PC-9 (cell line): ENCODE data around the gene LRRC8A. TPM values are rescaled to one million over a fixed set of nuclear protein-coding genes. Genes with fewer than 3 reads are reported as not detected.
"Not testable (repeated sequence)": the region's sequence is repeated elsewhere in the genome, so short reads cannot be mapped to it uniquely, and the experiment has no call there.

Experiments used
- BruUV-seq: library from RNA; stranded (reverse); fragments of 400-500 nt; replicated peaks from 2 replicates; lab custom pipeline; 2021; lab: Mats Ljungman, UMichigan
- CTCF ChIA-PET: fragments of 300-600 bp; sonication (Branson Sonifier 250); formaldehyde crosslinking; loops from one replicate; lab custom pipeline; 2022; ENCODE audit warnings: antibody characterized with exemption; lab: Charles Lee
- POLR2A ChIA-PET: fragments of 300-600 bp; sonication (Branson Sonifier 250); formaldehyde crosslinking; loops from one replicate; lab custom pipeline; 2022; ENCODE audit warnings: antibody characterized with exemption; ENCODE audit not compliant: unreplicated experiment; lab: Charles Lee
- DNase-seq, 2 experiments: peaks; one replicate each; pipeline versions ENCODE4 v3.0.0 to v3.0.0-alpha.2; 2015 to 2022; ENCODE audit warnings: mixed read lengths in 1 of 2
- H2AFZ ChIP-seq: fragments of 200-600 bp; sonication (generic); 2 replicates; pipeline ENCODE4 v1.8.1; 2017; ENCODE audit warnings: antibody characterized with exemption
- H3F3A ChIP-seq: fragments of 200-600 bp; sonication (generic); 2 replicates; pipeline ENCODE4 v1.8.1; 2017; ENCODE audit warnings: antibody characterized with exemption, mild to moderate bottlenecking, low read depth; ENCODE audit not compliant: insufficient read depth
- H3K27ac ChIP-seq: fragments of 200-600 bp; sonication (generic); 2 replicates; pipeline ENCODE4 v1.6.1; 2016; ENCODE audit warnings: mixed run types
- H3K27me3 ChIP-seq: fragments of 200-600 bp; sonication (generic); 2 replicates; pipeline ENCODE4 v1.6.1; 2016; ENCODE audit warnings: low read depth, mixed run types; ENCODE audit not compliant: insufficient read depth
- H3K36me3 ChIP-seq: fragments of 200-600 bp; sonication (generic); 2 replicates; pipeline ENCODE4 v1.6.1; 2016; ENCODE audit warnings: low read depth, mixed run types
- H3K4me1 ChIP-seq: fragments of 200-600 bp; sonication (generic); replicated peaks from 2 replicates; pipeline ENCODE4 v1.6.1; 2016; ENCODE audit warnings: mixed run types; ENCODE audit not compliant: insufficient read depth
- H3K4me2 ChIP-seq: fragments of 200-600 bp; sonication (generic); 2 replicates; pipeline ENCODE4 v1.6.1; 2017; ENCODE audit warnings: mixed run types
- H3K4me3 ChIP-seq: fragments of 200-600 bp; sonication (generic); 2 replicates; pipeline ENCODE4 v1.6.1; 2016; ENCODE audit warnings: mixed run types
- H3K79me2 ChIP-seq: fragments of 200-600 bp; sonication (generic); 2 replicates; pipeline ENCODE4 v1.6.1; 2017; ENCODE audit warnings: low read depth, mixed run types
- H3K9me2 ChIP-seq: fragments of 200-600 bp; sonication (generic); 2 replicates; pipeline ENCODE4 v1.8.1; 2017; ENCODE audit warnings: mild to moderate bottlenecking; ENCODE audit not compliant: insufficient read depth
- H3K9me3 ChIP-seq: fragments of 200-600 bp; sonication (generic); 2 replicates; pipeline ENCODE4 v1.8.1; 2016; ENCODE audit warnings: low read depth; ENCODE audit not compliant: insufficient read depth
- H4K20me1 ChIP-seq: fragments of 200-600 bp; sonication (generic); 2 replicates; pipeline ENCODE4 v1.8.1; 2017; ENCODE audit not compliant: insufficient read depth
- CTCF ChIP-seq: fragments of 200-600 bp; sonication (generic); conservative IDR thresholded peaks from 2 replicates; pipeline ENCODE4 v1.6.1; 2017; ENCODE audit warnings: mixed run types, antibody characterized with exemption, mild to moderate bottlenecking, moderate library complexity
- EZH2 ChIP-seq: fragments of 200-600 bp; sonication (generic); IDR thresholded peaks from 2 replicates; pipeline ENCODE4 v1.8.0; 2017; ENCODE audit warnings: antibody characterized with exemption, low read depth
- intact Hi-C: fragments of 100-400 bp; cut with micrococcal nuclease; formaldehyde crosslinking; loops from one replicate; pipeline ENCODE4 v1.10.0; 2022; ENCODE audit not compliant: unreplicated experiment
- total RNA-seq: library from RNA; stranded (reverse); gene quantifications from 2 replicates; pipeline ENCODE4 v1.2.3, GENCODE V29; 2021

The LRRC8A gene
- total RNA-seq, 1 experiment from 2014 or later, result 90.3 TPM

DNA sequence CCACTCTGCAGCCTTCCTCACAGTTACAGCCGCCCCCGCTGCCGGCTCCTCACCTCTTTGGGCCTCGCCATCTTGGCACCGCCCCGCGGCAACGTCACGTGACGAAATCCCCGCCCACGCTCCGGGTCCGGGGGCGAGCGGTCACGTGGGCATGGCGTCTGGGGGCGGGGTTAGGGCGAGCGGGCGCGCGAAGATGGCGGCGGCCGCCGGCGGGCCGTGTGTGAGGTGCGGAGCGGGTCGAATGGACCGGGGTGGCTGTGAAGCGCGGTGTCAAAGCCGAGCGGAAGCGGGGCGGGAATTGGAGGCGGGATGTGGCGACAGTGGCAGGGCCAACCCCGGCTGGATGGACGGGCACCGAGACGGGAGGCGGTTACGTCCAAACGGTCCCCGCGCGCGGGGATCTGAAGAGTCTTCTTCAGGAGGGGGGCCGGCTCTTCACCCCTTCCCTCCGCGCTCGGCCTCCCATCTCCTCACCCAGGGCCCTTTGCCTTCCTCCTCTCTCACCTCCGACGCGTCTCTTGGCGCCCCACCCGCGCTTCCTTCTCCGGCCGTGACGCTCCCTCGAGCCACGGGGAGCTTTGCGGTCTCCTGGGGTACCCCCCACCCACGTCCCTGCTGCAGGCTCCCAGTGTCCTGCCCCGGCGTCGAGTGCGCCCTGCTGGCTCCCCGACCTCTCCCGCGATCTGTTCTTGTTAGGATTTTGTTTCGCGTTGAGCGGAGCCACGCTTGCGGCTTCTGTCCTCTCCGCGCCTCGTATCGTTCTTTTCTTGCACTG lies 65.8 kb downstream of the LRRC8A start, which contains the start of the genes DOLK and NUP188:
TSS of gene DOLK (minus strand) at position 77 of the 775 bp plus-strand sequence. CDS start 300 bp downstream, outside the sequence.
TSS of gene NUP188 (plus strand) at position 173 of the 775 bp plus-strand sequence. CDS start at position 194, 21 bp downstream.
- Histone ChIP-seq H2AFZ (peak within 1 kb of the TSS; percentile 100), H3K27ac (peak within 1 kb of the TSS; percentile 61), H3K4me1 (peaks cover 6% of the 10 kb centered on the region; the same call in 1 of the 2 replicates), H3K4me3 (peak within 1 kb of the TSS; percentile 96), H3K79me2 (peaks cover 29% of the 10 kb centered on the region; the same call in 1 of the 2 replicates), H3K9me3 (no peaks in the 10 kb centered on the region), H3F3A (peaks cover 7% of the 10 kb centered on the region), H4K20me1 (no peaks in the 10 kb centered on the region), H3K27me3 (no peaks in the 10 kb centered on the region), H3K4me2 (peak within 1 kb of the TSS; percentile 99), H3K9me2 (no peaks in the 10 kb centered on the region), H3K36me3 (no peaks in the 10 kb centered on the region; the same call in 1 of the 2 replicates)
- peak; percentile 80 to 98 for DNase-seq
- BruUV-seq, result TSS peak; percentile 41
- CTCF ChIA-PET, result interaction anchor here (0.5 to 1.0 kb wide), 2 partner anchors 18 to 80 kb away, joined by 3 to 11 read pairs; partner anchors contain the start of gene SH3GLB2
- intact Hi-C loops, result loop anchor here (1.0 to 5.0 kb wide), 3 partner anchors 45 to 85 kb away; partner anchors contain the start of genes KYAT1 and LRRC8A
- POLR2A ChIA-PET, result interaction anchor here (0.6 kb wide), 1 partner anchor 45 kb away, joined by 3 read pairs; no protein-coding TSS in a partner anchor
- no peak for TF ChIP-seq EZH2
- no peak for TF ChIP-seq CTCF

GRCh38 chr9:128961403-128961802 lies 79.5 kb downstream of the LRRC8A start:
- H3K4me2 ChIP-seq, intact Hi-C loops, H3K4me1 ChIP-seq, H2AFZ ChIP-seq, H3K9me2 ChIP-seq, H4K20me1 ChIP-seq, DNase-seq, H3K27ac ChIP-seq, H3K27me3 ChIP-seq, H3K79me2 ChIP-seq, H3F3A ChIP-seq, POLR2A ChIA-PET, BruUV-seq, H3K4me3 ChIP-seq, H3K9me3 ChIP-seq, H3K36me3 ChIP-seq: not testable (repeated sequence)
- CTCF ChIA-PET, result interaction anchor here (0.5 kb wide), 1 partner anchor 34 kb away, joined by 3 read pairs; no protein-coding TSS in a partner anchor

Other genes with a start within 250 kb of the LRRC8A start
- 225 and 263 TPM in 2 replicates for gene DYNC2I2, start 225.3 kb upstream of the LRRC8A start, total RNA-seq
- gene SET, start 192.9 kb upstream of the LRRC8A start, total RNA-seq, result 539 and 738 TPM in 2 replicates
- 5.5 and 9.1 TPM in 2 replicates for gene PKN3, start 179.6 kb upstream of the LRRC8A start, total RNA-seq
- 102 and 133 TPM in 2 replicates for gene ZDHHC12, start 158.0 kb upstream of the LRRC8A start, total RNA-seq
- gene ZER1, start 110.2 kb upstream of the LRRC8A start, total RNA-seq, result 65.2 and 70.0 TPM in 2 replicates
- gene TBC1D13, start 94.9 kb upstream of the LRRC8A start, total RNA-seq, result 38.2 and 41.9 TPM in 2 replicates
- 28.6 and 47.9 TPM in 2 replicates for gene ENDOG, start 63.6 kb upstream of the LRRC8A start, total RNA-seq
- gene SPOUT1, start 52.3 kb upstream of the LRRC8A start, total RNA-seq, result 59.6 and 75.5 TPM in 2 replicates
- 26.1 and 27.6 TPM in 2 replicates for gene KYAT1, start 183 bp upstream of the LRRC8A start, total RNA-seq
- gene PHYHD1, start 38.8 kb downstream of the LRRC8A start, total RNA-seq, result 4.2 and 6.3 TPM in 2 replicates
- gene DOLK, start 65.5 kb downstream of the LRRC8A start, total RNA-seq, result 18.0 and 19.0 TPM in 2 replicates
- gene NUP188, start 65.6 kb downstream of the LRRC8A start, total RNA-seq, result 59.7 and 90.0 TPM in 2 replicates
- gene SH3GLB2, start 146.2 kb downstream of the LRRC8A start, total RNA-seq, result 184 and 213 TPM in 2 replicates
- 40.7 and 48.2 TPM in 2 replicates for gene MIGA2, start 154.5 kb downstream of the LRRC8A start, total RNA-seq
- 21.5 and 24.4 TPM in 2 replicates for gene DOLPP1, start 199.0 kb downstream of the LRRC8A start, total RNA-seq
- 40.3 and 60.0 TPM in 2 replicates for gene CRAT, start 228.7 kb downstream of the LRRC8A start, total RNA-seq
- gene PTPA, start 229.3 kb downstream of the LRRC8A start, total RNA-seq, result 182 and 197 TPM in 2 replicates